Cerebellar nuclear complex (tissue), 1 donor: ENCODE measurements around the gene ADAMTS1.

ENCODE experiments used
- DNase-seq, 2 experiments: peaks; one replicate each; lab custom pipeline; 2025; lab: John Stamatoyannopoulos, UW

The ADAMTS1 gene

DNA sequence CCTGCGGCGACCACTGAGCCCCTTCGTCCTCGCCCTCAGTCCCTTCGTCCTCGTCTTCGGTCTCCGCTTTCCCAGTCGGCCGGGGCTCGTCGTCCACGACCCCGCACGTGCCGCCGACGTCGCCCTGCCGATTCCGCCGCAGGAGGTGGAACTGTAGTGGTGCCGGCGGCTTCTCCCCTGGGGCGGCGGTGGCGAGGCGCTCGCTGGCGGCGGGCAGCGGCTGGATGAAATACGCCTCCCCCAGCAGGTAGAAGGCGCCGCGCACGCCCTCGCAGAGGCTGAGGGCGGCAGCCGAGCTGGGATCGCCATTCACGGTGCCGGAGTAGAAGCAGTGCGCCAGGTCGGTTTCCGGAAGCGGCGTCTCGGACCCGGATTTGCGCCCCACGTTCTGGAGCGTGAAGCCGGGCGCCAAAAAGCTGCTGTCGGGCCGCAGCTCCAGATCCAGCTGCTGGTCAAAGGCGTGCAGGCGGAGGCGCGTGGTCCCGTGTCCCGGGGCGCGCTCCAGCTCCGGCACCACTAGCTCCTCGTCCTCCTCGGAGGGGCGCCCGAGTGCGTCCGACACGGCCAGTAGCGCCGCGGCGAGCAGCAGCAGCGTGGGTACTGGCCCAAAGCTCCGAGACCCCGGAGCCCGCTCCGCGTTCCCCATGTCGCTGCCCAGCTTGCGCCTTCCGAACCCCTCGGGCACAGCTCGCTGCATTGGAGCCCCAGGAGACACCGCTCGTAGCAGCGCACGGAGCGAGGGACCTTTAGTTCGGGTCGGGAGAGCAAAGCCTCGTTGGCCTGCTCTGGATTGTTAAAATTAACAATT, 747 bp downstream of the ADAMTS1 start:
- DNase-seq = no peak

DNA sequence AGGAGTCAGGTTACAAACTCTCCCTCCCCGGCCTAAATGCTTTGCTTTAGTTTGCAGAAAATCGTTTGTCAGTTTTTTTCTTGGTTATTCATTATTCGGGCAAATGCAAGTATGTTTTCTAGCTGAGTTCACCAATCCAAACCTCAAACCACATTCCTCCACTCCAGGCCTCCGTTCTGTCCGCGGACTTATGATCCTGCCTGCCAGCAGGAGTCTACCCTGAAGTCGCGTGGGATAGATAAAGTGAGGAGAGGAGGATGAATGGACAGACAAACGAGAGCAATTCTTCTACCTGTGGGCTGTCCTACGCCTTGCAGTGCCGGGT, 1.3 kb downstream of the ADAMTS1 start:
- no peak for DNase-seq

DNA sequence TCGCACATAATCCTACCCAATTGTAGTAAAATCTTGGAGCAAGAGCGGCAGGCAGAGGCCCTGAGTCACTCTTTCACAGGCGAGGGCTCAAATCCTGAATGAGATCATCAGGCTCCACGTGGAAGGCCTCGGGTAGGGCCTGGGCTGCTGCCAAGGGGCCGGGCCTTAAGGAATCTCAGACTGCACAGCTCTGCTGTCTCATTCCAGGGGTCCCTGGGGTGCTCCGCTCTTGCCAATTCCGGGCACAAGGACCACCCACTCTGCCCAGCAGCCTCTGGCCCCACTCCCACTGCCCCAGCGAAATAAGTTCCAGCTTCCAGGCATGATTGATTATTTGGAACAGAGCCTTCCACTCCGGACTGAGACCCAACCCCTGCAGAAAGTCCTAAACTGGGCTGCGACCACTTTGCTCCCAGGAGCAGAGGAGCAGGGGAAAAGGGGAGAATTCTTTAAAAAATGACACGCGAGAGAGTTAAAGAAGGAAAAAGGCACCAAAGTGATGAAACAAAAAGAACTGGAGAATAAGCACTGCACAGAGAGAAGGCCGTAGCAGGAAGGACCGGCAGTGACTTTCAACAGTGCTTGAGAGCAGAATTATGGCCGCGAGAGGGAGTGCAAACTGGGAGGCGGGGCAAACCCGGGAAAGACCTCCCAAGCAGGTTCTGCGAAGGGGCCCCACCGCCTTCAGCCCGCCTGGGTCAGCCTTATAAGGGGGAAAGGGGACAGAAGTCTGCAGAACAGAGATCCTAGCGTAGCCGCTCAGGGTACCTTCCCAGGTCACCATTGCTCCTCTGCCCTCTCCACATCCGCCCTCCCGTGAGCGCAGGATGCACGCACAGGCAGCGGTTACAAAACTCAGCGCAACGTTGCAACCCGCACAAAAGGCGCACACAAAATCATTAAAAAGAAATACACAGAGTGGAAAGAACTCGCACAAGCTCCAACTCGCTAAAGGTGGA, 2.0 kb downstream of the ADAMTS1 start:
- peak in 1 of 2 experiments; percentile 29 for DNase-seq

DNA sequence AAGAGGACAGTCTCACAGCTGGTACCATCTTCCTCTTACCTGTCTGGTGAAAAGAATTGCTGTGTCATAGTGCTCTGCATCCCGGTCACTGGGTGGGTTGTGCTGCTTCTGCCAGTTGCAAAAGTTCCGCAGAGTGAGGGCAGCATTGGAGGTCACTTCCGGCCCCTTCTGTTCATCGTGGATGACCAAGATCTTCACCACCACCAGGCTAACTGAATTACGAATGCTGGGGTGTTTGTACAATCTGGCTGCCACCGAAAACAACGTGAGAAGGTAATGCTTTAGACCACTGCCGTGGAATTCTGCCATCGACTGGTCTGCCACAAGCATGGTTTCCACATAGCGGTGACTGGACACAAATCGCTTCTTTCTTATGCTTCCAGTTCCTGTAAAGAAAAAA, 2.9 kb downstream of the ADAMTS1 start:
- DNase-seq = no peak

DNA sequence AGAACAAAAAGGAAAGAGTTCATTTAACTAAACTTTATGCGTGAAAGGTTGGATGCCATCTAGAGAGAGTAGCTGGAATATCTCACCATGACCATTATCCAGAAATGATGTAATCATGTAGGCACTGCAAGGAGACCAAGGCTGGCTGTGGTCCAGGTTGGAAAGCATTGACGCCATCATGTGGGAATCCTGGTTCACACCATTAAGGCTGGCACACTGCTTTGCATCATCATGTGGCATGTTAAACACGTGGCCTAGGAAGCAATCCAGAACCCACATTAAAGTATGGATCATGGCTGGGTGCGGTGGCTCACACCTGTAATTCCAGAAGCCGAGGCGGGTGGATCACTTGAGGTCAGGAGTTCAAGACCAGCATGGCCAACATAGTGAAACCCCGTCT, 4.3 kb downstream of the ADAMTS1 start:
- DNase-seq = no peak

DNA sequence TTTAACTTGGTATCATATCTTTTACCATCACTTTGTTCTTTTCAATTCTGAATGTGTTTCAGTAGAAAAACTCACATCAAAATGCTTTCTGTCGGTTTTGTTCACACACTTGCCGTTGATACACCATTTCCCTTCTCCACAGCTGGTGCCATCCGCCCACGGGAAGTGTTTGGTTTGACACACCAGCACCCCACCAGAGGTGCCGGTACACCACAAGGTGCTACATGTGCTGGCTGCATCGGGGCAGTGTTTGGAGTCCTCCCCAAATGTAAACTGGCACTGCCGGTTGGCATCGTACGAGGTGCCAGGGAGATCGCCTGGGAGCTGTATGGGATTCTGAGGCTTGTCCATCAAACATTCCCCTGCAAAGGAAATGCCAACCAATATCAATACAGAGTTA, 5.0 kb downstream of the ADAMTS1 start:
- DNase-seq = no peak

DNA sequence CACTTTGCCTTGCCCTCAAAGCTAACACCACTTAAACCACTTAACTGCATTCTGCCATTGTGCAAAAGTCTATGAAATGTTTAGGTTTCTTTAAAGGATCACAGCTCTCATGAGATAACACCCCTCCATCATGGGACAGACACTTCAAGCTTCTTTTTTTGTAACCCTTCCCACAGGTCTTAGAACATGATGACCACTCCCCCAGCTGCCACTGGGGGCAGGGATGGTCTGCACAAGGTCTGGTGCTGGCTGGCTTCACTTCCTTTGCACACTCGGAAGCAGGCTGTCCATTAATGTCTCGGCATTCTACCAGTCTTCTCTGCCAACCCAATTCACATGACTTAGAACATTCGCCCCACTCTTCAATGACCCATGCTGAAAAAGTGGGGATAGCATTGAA, 7.7 kb downstream of the ADAMTS1 start:
- DNase-seq = no peak

DNA sequence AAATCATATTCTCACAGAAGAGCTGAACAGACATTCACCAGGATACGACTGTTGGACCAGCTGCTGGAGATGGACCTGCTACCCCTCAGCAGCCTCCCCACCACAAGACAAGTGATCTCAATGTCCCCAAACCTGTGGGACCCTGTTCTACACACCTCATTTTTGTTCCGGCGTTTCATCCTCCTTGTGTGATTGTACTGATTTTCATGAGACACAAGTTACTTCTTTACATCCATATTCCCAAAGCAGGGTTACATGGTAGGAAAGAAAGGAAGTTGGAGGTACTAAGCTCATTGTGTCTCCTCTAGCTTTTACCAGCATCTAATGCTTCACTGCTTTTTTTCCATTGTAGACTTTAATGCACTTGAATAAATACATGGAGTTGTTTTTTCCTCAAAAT, 8.7 kb downstream of the ADAMTS1 start:
- no peak for DNase-seq

DNA sequence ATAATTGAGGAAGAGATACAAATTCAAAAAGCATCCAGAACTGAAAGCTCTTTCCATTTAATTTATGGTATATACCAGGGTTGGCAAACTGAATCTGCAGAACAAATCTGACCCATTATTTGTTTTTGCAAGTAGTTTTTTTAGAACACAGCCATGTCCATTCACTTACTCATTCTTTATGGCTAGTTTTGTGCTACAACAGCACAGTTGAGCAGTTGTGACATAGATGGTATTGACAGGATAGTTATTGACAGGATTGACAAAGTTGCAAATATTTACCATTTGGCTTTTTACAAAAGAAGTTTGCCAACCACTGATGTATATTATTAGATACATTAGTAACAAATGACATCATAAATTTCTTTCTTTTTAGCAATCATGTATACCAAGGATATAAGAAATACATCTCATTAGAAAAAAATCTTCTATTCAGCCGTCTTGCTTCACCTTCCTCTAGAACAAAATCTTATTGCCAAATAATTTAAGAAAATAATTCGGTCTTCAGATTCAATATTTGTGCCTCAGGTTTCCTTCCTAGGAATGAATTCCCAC, 9.4 kb downstream of the ADAMTS1 start:
- no peak for DNase-seq

DNA sequence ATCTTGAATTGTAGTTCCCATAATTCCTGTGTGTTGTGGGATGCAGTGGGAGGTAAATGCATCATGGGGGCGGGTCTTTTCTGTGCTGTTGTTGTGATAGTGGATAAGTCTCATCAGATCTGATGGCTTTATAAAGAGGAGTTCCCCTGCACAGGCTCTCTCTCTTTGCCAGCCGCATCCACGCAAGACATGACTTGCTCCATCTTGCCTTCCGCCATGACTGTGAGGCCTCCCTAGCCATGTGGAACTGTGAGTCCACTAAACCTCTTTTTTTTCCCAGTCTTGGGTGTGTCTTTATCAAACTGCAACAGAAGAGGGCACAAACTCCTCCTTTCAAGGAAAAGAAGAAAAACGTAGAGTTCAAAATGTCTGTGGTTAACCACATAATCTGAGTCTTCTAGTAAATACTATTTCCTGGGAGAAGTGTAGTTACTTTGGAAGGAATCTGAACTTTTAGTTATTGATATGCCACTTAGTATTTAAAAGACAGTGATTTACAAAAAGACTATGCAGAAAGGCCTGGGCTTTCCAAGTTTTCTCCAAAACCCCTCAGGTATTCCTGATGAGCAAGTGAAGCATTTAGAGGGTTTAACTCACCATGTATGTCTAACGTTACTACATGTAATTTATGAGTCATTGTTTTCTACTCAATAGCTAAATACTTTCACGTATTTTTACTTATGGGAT, 10.0 kb downstream of the ADAMTS1 start:
- no peak for DNase-seq

DNA sequence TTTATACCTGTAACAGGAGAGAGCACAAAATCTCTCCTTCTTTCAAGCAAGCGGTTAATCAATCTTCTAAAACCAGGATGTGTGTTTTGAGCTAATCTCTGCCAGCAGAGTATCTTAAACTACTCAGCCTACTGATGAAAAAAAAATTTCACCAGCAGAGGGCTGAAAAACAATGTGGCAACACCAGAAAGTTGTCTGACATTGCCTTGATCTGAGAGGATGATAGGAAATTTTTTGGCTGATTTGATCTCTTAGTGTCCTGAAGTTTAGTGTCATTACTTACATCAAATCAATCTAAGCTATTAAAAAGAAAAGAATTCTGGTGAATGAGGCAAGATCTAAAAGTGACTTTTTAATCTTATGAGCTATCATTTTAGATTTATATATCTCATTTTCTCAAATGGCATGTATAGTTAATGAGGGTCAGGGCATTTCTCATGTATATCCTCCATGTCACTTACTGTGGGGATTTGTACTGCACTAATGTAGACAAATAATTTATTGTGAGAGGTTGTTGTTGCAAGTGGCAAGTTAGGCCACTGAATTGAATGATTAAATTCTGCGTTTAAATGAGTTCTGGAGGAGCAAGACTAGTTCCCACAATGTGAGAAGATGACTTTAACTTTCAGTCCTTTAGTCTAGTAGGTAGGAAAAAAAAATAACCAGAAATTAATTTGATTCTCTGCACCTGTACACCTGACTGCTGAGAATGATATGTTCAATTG, 10.9 kb downstream of the ADAMTS1 start:
- DNase-seq = no peak

DNA sequence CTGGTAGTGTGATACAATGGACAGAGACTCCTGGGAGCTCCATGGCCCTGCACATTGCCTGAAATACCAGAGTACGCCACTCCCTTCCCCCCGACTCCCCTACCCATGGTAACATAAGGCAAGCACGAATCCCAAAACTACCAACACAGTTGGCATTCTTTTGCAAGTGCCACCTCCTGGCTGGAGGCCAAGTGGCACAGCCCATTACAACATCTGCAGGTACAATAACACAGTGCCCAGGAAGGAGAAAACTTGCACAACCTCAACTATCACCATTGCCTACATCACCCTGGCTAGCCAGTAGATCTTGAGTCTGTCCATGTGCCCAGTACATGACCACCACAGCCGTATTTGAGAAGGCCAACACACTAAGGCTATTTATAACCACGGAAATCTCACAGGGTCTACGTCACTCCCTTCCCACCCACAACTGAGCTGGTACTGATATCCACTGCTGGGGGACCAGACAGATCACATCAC, 11.7 kb downstream of the ADAMTS1 start:
- no peak for DNase-seq

DNA sequence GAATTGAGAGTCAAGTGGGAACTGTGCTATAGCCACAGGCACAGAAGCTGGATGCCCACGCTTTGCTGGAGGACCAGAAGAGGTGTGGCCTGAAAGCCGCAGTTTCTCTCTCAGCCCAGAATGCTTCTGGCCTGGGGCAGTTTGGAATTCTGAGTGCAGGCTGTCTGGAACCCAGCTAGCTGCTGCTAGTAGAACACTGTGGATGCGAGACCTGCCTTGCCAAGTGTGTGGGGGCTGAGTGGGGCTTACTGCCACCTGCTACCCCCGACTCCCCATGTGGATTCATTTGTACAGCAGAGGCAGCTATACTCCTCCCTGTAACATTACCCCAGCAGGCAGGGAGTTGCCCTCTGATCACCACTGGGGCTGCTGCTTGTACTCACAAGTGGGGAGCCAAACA, 12.2 kb downstream of the ADAMTS1 start:
- DNase-seq = no peak

DNA sequence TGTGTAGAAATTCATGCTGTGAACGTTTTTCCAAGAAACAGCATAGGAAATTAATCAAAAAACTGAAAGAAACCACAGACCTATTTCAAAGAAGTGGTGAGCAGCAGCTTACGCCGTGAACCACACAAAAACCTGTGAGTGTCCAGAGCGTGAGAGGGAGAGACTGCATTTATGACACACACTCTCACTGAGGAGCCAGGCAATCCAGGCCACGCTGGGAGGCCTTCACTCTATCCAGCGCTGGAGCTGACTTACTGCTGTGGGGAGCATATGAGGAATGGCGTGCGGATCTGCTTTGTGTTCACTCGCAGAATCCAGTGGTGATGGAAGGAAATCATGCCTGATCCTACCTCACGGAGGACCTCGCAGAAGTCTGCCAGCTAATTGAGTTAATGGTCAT, 12.7 kb downstream of the ADAMTS1 start:
- DNase-seq = no peak

DNA sequence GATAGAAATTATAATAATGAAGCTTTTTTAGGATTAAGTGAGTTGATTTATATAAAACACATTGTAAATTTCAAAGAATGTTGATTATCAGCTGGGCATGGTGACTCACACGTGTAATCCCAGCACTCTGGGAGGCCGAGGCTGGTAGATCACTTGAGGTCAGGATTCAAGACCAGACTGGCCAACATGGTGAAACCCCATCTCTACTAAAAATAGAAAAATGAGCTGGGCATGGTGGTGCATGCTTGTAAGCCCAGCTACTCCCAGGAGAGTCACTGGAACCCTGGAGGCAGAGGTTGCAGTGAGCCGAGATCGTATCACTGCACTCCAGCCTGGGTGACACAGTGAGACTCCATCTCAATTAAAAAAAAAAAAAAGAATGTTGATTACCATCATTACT, 18.4 kb downstream of the ADAMTS1 start:
- no peak for DNase-seq

DNA sequence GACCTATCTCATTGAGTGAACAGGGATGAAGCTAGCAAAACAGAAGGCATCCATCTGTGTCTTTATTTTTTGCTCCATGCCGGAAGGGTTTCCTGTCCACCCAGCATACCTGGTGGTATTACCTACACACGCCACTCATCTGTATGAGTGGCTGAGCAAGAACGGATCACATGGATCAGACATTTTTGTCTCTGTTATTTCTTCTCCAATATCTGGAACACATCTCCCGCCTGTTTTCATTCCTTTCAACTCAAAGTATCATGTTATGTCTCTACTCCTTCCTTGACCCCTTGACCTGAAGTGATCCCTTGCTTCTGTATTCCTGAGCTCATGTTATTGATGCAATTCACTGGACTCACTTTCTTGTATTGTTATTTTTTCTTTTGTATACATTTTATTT, 24.7 kb downstream of the ADAMTS1 start:
- no peak for DNase-seq

DNA sequence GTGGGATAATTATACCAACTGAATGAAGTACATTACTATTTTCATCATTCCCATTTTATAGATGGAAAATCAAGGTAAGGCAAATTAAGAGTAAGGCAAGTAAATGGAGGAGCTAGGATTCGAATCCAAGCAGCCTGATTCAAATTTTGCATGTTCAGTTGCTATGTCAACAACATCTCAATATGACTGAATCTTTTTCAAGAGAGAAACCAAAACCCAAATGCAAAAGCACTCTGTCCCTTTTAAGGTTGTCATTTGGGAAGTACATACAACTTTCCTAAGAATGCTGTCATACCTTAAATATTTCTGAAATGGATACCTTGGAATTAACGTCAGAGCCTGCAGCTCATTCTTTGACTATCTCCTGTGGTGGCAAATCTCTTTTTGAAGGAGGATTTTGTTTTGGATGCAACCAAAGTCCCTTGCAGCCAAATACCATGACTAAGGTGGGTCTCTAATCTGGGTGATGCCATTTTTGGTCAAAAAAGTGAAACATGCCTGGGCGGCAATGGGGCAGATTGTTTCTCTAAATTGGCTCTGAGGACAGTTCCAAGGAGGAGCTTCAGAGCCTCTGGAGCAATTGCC, 25.4 kb downstream of the ADAMTS1 start:
- DNase-seq = no peak

DNA sequence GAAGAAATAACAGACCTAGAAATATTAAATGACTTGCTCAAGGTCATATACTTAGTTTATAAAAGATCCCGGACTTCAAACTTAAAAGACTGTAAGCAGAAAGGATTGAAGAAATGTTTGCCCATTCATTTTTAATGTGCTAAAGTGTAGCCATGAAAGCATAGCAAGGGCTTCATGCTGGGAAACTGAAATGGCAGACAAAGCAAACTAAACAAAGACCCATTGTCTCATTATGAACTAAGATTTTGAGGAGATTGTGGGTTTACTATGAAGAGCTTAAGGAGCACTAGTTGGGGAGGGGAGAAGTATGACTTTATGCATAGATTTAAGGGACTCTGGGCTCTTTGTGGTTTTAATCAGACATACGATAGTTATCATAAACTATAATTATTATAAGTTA, 26.3 kb downstream of the ADAMTS1 start:
- no peak for DNase-seq

DNA sequence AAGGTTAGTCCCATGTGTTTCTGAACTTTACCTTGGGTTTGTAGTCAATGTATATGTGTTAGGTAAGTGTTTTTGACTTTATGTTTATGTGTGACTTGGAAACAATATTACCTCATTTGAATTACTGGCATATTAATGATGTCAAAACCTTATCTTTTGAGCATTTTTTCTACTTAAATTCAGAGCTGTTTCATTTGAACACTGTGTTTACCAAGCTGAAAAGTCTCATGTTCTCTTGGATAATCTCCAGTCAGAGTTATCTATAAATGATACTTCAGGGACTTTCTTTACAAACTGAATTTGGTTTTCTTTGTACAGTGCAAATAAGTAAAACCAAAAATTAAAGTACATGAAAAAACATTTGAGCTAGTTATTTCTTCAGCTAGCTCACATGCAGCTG, 30.0 kb downstream of the ADAMTS1 start:
- DNase-seq = no peak

DNA sequence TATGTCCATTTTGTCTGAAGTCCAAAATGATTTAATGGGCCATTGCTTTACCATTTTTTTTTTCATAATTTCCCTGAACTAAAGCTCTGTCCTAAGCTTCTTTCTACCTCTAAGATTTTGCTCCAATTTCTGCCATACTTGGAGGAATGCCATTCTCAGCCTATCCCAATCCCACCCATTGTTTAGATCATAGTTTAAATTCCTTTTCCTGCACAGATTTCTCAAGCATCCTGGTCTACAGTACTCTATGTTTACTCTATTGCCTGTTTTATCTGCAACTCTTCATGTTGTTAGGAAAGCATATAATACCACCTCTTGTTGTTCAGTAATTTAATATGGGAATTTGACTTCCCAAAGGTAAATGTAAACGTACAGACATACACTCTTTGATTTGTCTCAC, 30.8 kb downstream of the ADAMTS1 start:
- DNase-seq = no peak

DNA sequence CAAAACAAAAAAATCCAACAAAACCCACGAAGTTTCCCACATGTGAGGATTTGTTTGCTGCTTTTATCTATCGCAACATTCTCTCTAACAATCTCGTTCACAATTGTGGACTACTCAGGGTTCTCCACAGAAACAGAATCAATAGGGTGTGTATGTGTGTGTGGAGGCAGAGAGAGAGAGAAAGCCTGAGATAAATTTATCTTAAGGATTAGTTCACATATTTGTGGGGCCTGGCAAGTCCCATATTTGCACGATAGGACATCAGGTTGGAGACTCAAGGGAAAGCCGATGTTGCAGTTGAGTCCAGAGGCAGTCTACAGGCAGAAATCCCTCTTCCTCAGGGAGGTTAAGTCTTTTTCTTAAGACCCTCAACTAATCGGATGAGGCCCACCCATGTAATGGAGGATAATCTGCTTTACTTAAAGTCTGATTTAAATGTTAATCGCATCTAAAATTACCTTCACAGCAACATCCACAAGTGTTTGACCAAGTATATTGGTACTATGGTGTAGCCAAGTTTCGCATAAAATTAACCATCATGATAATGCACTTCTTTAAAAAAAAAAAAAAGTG, 31.7 kb downstream of the ADAMTS1 start:
- no peak for DNase-seq
